Peyer's patch (tissue), 4 donors: Measurements from ENCODE around the gene VANGL1. TPM values are rescaled to one million over a fixed set of nuclear protein-coding genes. Genes with fewer than 3 reads are reported as not detected.

Experiments used
- DNase-seq, 3 donors: peaks; one replicate each; pipeline ENCODE4 v3.0.0-alpha.2; 2017 to 2019
- H3K27ac ChIP-seq, 4 donors: fragments of 200-600 bp; sonication (generic); one replicate each; pipeline ENCODE4 v1.5.1; 2016 to 2019
- H3K27me3 ChIP-seq, 2 donors: fragments of 200-600 bp; sonication (generic); one replicate each; pipeline ENCODE4 v1.5.1; 2019
- H3K36me3 ChIP-seq, 3 donors: fragments of 200-600 bp; sonication (generic); one replicate each; pipeline ENCODE4 v1.5.1; 2016 to 2019
- H3K4me1 ChIP-seq, 4 donors: fragments of 200-600 bp; sonication (generic); one replicate each; pipeline ENCODE4 v1.5.1; 2016 to 2019
- H3K4me3 ChIP-seq, 4 donors: fragments of 200-600 bp; sonication (generic); 1 replicate in 3 of 4; 2 replicates in 1 of 4; pipeline ENCODE4 v1.5.1; 2016 to 2019; ENCODE audit warnings: mild to moderate bottlenecking in 1 of 4
- H3K9me3 ChIP-seq, 4 donors: fragments of 200-600 bp; sonication (generic); one replicate each; pipeline ENCODE4 v1.5.1; 2016 to 2019; ENCODE audit warnings: mild to moderate bottlenecking in 1 of 4
- POLR2A ChIP-seq, 2 donors: fragments of 450-650 bp; IDR thresholded peaks; one replicate each; pipeline ENCODE4 v1.5.1; 2017; ENCODE audit warnings: antibody characterized with exemption in 2 of 2, mild to moderate bottlenecking in 2 of 2, moderate library complexity in 2 of 2
- total RNA-seq, 4 donors: library from RNA; depleted of rRNA; stranded (reverse); fragments of >200 nt; gene quantifications; one replicate each; pipeline ENCODE4 v1.1.0, GENCODE V29; 2016
- TF ChIP-seq, protein P1 (sequence below), 6 experiments: fragments of 450-650 bp in 4 of 6; fragments of 200-600 bp in 2 of 6; sonication (generic) in 1 of 6; IDR thresholded peaks; one replicate each; pipeline ENCODE4 v1.5.1; 2017 to 2019; ENCODE audit warnings: antibody characterized with exemption in 6 of 6, mild to moderate bottlenecking in 3 of 6, moderate library complexity in 1 of 6

VANGL1 gene
- total RNA-seq, 4 donors from 2014 or later, result 6.2 to 10.7 (median 7.3) TPM

GRCh38 chr1:115655306-115655663 lies 13.5 kb downstream of the VANGL1 start:
- H3K9me3 ChIP-seq, result no peaks in the 10 kb centered on the region
- H3K4me1 ChIP-seq, result peaks cover 0 to 15% (median 0%) of the 10 kb centered on the region in 4 donors
- DNase-seq, result no peak
- H3K36me3 ChIP-seq, result peaks cover 0 to 26% (median 0%) of the 10 kb centered on the region in 3 donors
- H3K27me3 ChIP-seq, result no peaks in the 10 kb centered on the region
- no peak overlapping the region for H3K4me3 ChIP-seq
- no peak for TF ChIP-seq POLR2A (IDR thresholded peaks at IDR 0.05)
- H3K27ac ChIP-seq, result no peak overlapping the region

DNA sequence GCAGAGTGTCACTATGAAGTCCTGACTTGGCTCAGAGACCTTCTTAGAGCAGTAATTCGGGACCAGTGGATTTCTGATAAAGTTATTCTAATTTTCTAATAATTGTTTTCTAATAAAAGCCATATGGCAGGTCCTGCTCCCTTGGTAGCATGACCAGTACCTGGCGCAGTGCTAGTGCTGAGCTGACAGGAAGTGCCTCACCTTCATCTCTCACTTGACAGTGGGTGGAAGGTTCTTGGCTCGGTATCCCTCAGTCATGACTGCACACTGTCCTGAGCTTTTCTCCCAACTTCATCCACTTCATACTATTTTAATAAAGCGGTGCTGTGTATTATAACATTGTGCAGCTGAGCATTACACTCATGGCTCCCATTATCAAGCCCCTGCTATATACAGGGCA lies 14.1 kb downstream of the VANGL1 start:
- TF ChIP-seq, protein P1, sequence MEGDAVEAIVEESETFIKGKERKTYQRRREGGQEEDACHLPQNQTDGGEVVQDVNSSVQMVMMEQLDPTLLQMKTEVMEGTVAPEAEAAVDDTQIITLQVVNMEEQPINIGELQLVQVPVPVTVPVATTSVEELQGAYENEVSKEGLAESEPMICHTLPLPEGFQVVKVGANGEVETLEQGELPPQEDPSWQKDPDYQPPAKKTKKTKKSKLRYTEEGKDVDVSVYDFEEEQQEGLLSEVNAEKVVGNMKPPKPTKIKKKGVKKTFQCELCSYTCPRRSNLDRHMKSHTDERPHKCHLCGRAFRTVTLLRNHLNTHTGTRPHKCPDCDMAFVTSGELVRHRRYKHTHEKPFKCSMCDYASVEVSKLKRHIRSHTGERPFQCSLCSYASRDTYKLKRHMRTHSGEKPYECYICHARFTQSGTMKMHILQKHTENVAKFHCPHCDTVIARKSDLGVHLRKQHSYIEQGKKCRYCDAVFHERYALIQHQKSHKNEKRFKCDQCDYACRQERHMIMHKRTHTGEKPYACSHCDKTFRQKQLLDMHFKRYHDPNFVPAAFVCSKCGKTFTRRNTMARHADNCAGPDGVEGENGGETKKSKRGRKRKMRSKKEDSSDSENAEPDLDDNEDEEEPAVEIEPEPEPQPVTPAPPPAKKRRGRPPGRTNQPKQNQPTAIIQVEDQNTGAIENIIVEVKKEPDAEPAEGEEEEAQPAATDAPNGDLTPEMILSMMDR (IDR thresholded peaks at IDR 0.05), result no peak
- no peak for TF ChIP-seq POLR2A (IDR thresholded peaks at IDR 0.05)
- Histone ChIP-seq H3K36me3 (peaks cover 0 to 26% (median 0%) of the 10 kb centered on the region in 3 donors), H3K9me3 (no peaks in the 10 kb centered on the region), H3K27me3 (no peaks in the 10 kb centered on the region), H3K4me1 (peaks cover 0 to 9% (median 0%) of the 10 kb centered on the region in 4 donors), H3K4me3 (no peak overlapping the region), H3K27ac (no peak overlapping the region)
- DNase-seq, result no peak

GRCh38 chr1:115656461-115657077 lies 14.8 kb downstream of the VANGL1 start:
- no peak for TF ChIP-seq POLR2A (IDR thresholded peaks at IDR 0.05)
- TF ChIP-seq, protein P1 (IDR thresholded peaks at IDR 0.05), result no peak
- no peak overlapping the region for H3K4me3 ChIP-seq

GRCh38 chr1:115658646-115659045 lies 16.9 kb downstream of the VANGL1 start:
- Histone ChIP-seq H3K27ac (no peak overlapping the region), H3K4me1 (no peaks in the 10 kb centered on the region), H3K9me3 (no peaks in the 10 kb centered on the region), H3K4me3 (no peak overlapping the region), H3K27me3 (no peaks in the 10 kb centered on the region), H3K36me3 (peaks cover 0 to 26% (median 0%) of the 10 kb centered on the region in 3 donors)
- DNase-seq, result no peak
- no peak for TF ChIP-seq POLR2A (IDR thresholded peaks at IDR 0.05)
- TF ChIP-seq, protein P1 (IDR thresholded peaks at IDR 0.05), result no peak

More at GRCh38 chr1:115656461-115657077, 14.8 kb downstream of the VANGL1 start:
- H3K36me3 ChIP-seq, result peaks cover 0 to 27% (median 0%) of the 10 kb centered on the region in 3 donors
- no peak for DNase-seq
- no peaks in the 10 kb centered on the region for H3K9me3 ChIP-seq
- H3K4me1 ChIP-seq, result peaks cover 0 to 2% (median 0%) of the 10 kb centered on the region in 4 donors
- no peaks in the 10 kb centered on the region for H3K27me3 ChIP-seq
- no peak overlapping the region for H3K27ac ChIP-seq

DNA sequence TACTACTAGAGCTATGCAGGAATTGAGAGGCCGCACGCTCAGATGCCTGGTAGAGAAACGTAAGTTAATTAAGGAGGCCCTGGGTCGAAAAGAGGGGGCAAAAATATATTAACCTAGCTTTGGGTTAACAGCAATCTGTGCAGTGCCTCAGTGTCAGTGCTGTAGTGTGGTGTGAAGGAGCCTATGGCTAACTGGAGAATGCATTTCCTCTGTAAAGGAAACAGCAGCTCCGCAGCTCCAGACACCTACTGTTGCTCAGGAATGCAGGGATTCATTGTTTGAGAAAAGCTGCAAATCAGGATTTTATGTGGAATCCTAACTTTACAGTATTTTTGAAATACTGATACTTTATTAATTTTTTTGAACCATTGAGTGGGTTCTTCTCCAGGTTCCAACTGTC lies 18.4 kb downstream of the VANGL1 start:
- DNase-seq, result no peak
- H3K9me3 ChIP-seq, result no peaks in the 10 kb centered on the region
- no peaks in the 10 kb centered on the region for H3K4me1 ChIP-seq
- TF ChIP-seq POLR2A (IDR thresholded peaks at IDR 0.05), result no peak
- TF ChIP-seq, protein P1 (IDR thresholded peaks at IDR 0.05), result no peak
- peaks cover 0 to 39% (median 0%) of the 10 kb centered on the region in 3 donors for H3K36me3 ChIP-seq
- H3K27ac ChIP-seq, result no peak overlapping the region
- no peak overlapping the region for H3K4me3 ChIP-seq
- no peaks in the 10 kb centered on the region for H3K27me3 ChIP-seq

DNA sequence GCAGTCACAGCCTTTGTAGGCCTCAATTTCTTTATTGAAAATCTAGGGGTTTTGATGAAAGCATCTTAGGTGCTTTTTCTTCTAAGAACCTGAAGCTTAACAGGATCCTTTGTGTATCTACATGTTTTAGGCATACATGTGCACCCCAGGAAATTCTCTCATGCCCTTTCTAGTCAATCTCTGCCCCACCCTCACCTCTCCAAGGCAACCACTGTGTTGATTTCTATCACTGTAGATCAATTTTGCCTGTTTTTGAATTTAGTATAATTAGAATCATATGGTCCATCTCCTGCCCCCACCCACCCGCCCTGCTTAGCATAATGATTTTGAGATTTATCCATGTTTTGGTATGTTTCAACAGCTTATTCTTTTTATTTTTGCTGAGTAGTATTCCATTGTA lies 19.4 kb downstream of the VANGL1 start:
- no peaks in the 10 kb centered on the region for H3K27me3 ChIP-seq

More for the DNA sequence above, 19.4 kb downstream of the VANGL1 start:
- no peaks in the 10 kb centered on the region for H3K9me3 ChIP-seq
- no peaks in the 10 kb centered on the region for H3K4me1 ChIP-seq
- TF ChIP-seq POLR2A (IDR thresholded peaks at IDR 0.05), result no peak
- TF ChIP-seq, protein P1 (IDR thresholded peaks at IDR 0.05), result no peak
- DNase-seq, result no peak
- H3K27ac ChIP-seq, result no peak overlapping the region
- no peak overlapping the region for H3K4me3 ChIP-seq
- H3K36me3 ChIP-seq, result peaks cover 0 to 49% (median 0%) of the 10 kb centered on the region in 3 donors
